ENCODE measurements around the gene FER1L5. TPM values are rescaled to one million over a fixed set of nuclear protein-coding genes. Genes with fewer than 3 reads are reported as not detected.

Gene FER1L5
- total RNA-seq, 4 donors from 2014 or later, result not detected

- H3K9me3 ChIP-seq, result no peaks in the 10 kb centered on the region
- no peak overlapping the region for H3K4me3 ChIP-seq
- no peak for ATAC-seq
- peaks cover 0 to 49% of the 10 kb centered on the region in 2 donors for H3K36me3 ChIP-seq
- no peaks in the 10 kb centered on the region for H3K4me1 ChIP-seq
- 94% methylated on average over 5 of the region's 8 CpGs; no CpG with 5 or more reads in 1 of the 2 donors for WGBS, 2 donors (ENCODE audit: low coverage in 1 of 2)
- H3K27me3 ChIP-seq, result no peaks in the 10 kb centered on the region
- TF ChIP-seq CTCF (IDR thresholded peaks at IDR 0.05), result no peak
- TF ChIP-seq POLR2AphosphoS5 (IDR thresholded peaks at IDR 0.05), result no peak
- TF ChIP-seq POLR2A (IDR thresholded peaks at IDR 0.05), result no peak
- TF ChIP-seq EP300 (IDR thresholded peaks at IDR 0.05), result no peak
- H3K27ac ChIP-seq, result no peak overlapping the region
Measured at GRCh38 chr2:96700086-96700485, 57.5 kb downstream of the FER1L5 start.

GRCh38 chr2:96701636-96702035 lies 59.1 kb downstream of the FER1L5 start:
- no peak overlapping the region for H3K27ac ChIP-seq
- WGBS, 2 donors (ENCODE audit: low coverage in 1 of 2), result 90% methylated on average over 2 of the region's 6 CpGs; no CpG with 5 or more reads in 1 of the 2 donors
- ATAC-seq, result no peak
- H3K36me3 ChIP-seq, result peaks cover 0 to 64% of the 10 kb centered on the region in 2 donors
- H3K9me3 ChIP-seq, result no peaks in the 10 kb centered on the region
- H3K4me3 ChIP-seq, result no peak overlapping the region
- H3K27me3 ChIP-seq, result no peaks in the 10 kb centered on the region
- no peak for TF ChIP-seq POLR2A (IDR thresholded peaks at IDR 0.05)
- no peak for TF ChIP-seq CTCF (IDR thresholded peaks at IDR 0.05)
- TF ChIP-seq EP300 (IDR thresholded peaks at IDR 0.05), result no peak
- TF ChIP-seq POLR2AphosphoS5 (IDR thresholded peaks at IDR 0.05), result no peak
- H3K4me1 ChIP-seq, result no peaks in the 10 kb centered on the region

GRCh38 chr2:96702098-96702785 lies 59.7 kb downstream of the FER1L5 start:
- TF ChIP-seq POLR2AphosphoS5 (IDR thresholded peaks at IDR 0.05), result no peak
- no peak for TF ChIP-seq EP300 (IDR thresholded peaks at IDR 0.05)
- TF ChIP-seq CTCF (IDR thresholded peaks at IDR 0.05), result no peak
- no peak for TF ChIP-seq POLR2A (IDR thresholded peaks at IDR 0.05)
- WGBS, 2 donors (ENCODE audit: low coverage in 1 of 2), result 89% methylated on average over 9 of the region's 17 CpGs; no CpG with 5 or more reads in 1 of the 2 donors
- no peak overlapping the region for H3K27ac ChIP-seq
- no peaks in the 10 kb centered on the region for H3K27me3 ChIP-seq
- H3K9me3 ChIP-seq, result no peaks in the 10 kb centered on the region
- H3K4me1 ChIP-seq, result no peaks in the 10 kb centered on the region
- H3K36me3 ChIP-seq, result peaks cover 0 to 70% of the 10 kb centered on the region in 2 donors
- ATAC-seq, result no peak
- no peak overlapping the region for H3K4me3 ChIP-seq

GRCh38 chr2:96703021-96703751 lies 60.6 kb downstream of the FER1L5 start:
- H3K4me1 ChIP-seq, result no peaks in the 10 kb centered on the region
- TF ChIP-seq POLR2AphosphoS5 (IDR thresholded peaks at IDR 0.05) (no peak), EP300 (IDR thresholded peaks at IDR 0.05) (no peak), POLR2A (IDR thresholded peaks at IDR 0.05) (no peak), CTCF (IDR thresholded peaks at IDR 0.05) (no peak)
- H3K27ac ChIP-seq, result no peak overlapping the region
- peaks cover 0 to 80% of the 10 kb centered on the region in 2 donors for H3K36me3 ChIP-seq
- no peaks in the 10 kb centered on the region for H3K9me3 ChIP-seq
- ATAC-seq, result no peak
- WGBS, 2 donors (ENCODE audit: low coverage in 1 of 2), result 90 to 100% methylated on average over 1 to 7 of the region's 16 CpGs
- H3K27me3 ChIP-seq, result no peaks in the 10 kb centered on the region
- no peak overlapping the region for H3K4me3 ChIP-seq
